Measurements from ENCODE around the gene TTR.
A peak's percentile ranks its signal among the peaks of the same experiment; 100 is the strongest.

The TTR gene

DNA sequence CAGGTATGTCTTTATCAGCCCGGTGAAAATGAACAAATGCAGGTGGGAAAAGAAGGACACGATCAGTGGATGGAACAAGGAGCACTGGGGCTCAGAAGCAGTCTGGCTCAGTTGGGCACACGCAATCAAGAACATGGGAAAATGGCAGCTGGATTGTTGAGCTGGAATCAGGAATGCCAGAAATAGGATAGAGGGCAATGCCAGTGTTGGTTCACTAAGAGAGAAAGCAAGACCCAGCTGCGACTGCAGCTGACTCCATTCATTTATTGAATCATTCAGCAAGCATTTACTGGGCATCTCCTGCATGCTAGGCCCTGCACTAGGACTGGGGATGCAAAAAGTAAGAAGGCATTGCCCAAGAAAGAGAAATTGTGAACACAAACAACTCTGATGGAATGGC, 13.6 kb upstream of the TTR start:
- no peak for DNase-seq (ENCODE audit: low read depth in 2 of 3, low spot score in 1 of 3)

DNA sequence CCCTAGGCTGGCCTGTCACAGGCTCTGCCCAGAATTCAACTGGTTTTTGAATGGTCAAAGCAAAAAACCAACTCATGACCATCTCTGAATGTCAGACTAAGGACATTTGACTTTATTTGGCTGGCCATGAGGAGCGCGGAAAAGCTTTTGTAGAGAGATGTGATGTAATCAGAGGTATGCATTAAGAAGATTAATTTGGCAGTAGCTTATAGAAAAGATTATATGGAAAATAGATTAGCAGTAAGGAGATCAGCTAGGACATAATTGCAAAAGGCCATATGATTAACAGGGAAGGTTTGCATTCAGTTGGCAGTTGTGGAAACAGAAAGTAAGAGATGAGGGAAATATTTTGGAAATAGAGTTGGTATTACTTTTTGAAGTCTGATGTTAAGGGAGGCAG, 12.3 kb upstream of the TTR start:
- DNase-seq (ENCODE audit: low read depth in 2 of 3, low spot score in 1 of 3) = no peak

DNA sequence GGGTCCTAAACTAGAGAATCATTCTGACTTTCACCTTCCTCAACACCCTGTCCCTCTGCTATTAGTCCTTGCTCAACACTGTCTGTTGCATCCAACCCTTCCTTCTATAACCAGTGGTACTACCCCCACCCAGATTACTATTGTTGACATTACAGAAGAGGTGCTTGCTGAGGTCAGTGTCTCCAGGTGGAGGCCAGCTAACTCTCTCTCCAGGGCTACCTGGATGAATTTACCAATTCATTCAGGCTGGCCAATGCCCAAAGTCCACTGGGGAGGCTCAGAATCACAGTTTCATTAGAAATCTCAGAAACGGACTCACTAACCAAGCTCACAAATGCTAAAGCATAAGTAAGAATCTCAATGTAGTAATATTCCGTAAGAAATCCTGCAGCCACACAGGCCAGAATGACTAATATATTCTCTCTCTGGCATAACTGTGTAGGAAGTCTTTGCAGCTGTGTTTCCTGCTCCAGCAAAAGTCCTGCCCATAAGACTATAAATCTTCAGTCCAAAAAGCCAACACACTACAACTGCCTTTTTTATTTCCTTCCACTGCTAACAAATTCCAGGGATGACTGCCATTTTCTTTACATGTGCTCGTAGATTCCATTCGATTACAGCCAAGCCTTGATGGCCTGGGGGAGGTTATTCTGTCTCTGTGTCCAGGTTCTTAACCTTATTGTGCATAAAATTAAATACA, 10.0 kb upstream of the TTR start:
- no peak for DNase-seq (ENCODE audit: low read depth in 2 of 3, low spot score in 1 of 3)

DNA sequence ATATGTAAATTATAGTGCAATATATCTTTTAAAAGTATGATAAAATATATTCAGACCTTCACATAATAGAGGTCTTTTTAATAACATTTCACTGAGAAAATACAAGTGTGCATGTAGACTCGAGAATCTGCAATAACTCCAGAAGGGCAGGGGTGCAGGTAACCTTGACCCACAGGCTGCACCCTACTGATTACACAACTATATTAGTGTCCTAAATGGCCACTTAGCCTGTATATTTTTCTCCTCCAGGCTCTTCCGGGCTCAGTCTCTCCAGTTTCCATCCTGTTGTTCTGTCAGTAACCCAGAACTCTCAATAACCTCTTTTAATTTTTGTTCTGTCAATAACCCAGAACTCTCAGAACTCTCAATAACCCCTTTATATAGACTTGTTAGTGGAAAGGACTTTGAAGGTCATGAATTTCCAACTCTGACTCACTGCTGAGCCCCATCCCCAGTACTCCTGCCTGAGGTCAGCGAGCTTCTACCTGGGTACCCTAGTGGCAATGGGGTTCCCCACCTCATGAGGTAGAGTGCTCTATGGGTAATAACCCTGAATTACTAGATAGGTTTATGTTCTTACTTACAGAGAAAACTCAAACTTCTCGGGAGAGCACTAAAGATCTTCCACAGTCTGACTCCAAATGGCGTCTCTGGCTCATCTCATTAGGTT, 8.4 kb upstream of the TTR start:
- DNase-seq (ENCODE audit: low read depth in 2 of 3, low spot score in 1 of 3) = no peak

DNA sequence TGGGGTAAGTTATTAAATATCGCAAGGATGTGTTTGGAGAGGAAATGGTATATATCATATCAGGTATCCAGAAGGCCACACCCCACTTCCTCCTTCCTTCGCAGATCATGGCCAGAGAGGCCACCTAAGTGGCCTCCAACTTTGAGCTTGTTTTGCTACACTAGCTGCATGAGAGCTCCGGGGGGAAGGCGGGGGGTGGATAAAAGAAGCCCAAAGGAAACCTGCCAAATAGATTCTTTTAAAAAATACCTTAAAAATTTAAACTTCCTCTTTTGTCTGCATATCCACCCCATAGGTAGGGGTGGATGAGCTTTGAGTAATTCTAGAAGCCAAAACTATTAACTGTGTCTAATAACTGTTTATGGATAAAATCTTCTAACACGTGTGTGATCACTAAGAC, 5.7 kb upstream of the TTR start:
- no peak for DNase-seq (ENCODE audit: low read depth in 2 of 3, low spot score in 1 of 3)

DNA sequence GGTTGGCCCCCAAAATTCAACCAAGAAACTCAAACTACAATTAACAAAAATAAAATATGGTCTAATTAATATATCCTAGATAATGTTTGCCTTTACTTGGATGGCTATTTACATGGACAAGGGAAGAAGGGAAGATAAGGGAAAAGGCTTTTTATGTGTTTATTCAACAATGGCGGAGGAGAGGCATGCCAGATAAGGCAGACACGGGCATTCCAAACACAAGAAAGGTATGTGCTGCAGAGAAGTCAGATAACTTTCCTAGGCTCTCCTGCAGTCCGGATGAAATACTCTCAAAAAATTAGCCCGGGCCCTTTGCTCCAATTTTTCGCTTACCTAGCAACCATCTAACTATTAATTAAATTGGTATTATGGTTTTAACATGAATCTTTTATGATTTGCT, 5.1 kb upstream of the TTR start:
- no peak for DNase-seq (ENCODE audit: low read depth in 2 of 3, low spot score in 1 of 3)

DNA sequence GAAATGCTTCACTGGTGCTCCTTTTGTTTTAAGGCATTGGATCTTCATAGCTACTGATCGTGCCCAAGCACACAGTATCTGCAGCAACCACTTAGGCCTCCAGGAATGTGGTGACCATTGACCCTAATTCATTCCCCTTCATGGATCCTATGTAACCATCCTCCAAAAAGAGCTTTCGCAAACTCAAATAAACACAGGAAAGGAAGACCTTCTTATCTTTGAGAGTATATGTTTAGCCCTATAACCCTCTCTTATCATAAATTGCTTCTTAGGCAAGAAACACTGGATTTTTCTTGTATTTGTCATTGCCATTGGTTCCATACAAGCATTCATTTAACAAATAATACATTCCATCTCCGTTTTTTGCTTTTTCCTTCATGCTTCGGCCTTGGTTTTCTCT, 4.1 kb upstream of the TTR start:
- DNase-seq (ENCODE audit: low read depth in 2 of 3, low spot score in 1 of 3) = no peak

DNA sequence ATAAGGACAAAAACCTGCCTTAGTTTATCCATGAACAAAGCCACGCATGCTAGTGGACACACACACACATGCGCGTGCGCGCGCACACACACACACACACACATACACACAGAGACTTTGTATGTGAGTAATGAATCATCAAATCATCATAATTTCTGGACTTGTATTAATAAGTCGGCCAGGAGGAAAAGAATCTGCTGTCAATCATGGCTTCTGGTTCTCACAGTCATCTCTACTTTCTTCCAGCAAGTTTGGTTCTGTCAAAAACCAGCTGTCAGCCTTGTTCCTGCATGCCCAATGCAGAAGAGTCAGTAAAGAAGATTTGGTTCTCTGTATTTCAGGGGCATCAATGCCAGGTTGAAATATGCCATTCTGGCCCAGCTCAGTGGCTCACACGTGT, 1.1 kb upstream of the TTR start:
- no peak for DNase-seq (ENCODE audit: low read depth in 2 of 3, low spot score in 1 of 3)

DNA sequence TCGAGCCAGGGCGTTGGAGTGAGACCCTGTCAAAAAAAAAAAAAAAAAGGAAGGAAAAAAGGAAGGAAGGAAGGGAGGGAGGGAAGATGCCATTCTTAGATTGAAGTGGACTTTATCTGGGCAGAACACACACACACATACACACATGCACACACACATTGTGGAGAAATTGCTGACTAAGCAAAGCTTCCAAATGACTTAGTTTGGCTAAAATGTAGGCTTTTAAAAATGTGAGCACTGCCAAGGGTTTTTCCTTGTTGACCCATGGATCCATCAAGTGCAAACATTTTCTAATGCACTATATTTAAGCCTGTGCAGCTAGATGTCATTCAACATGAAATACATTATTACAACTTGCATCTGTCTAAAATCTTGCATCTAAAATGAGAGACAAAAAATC, 564 bp upstream of the TTR start:
- no peak for DNase-seq (ENCODE audit: low read depth in 2 of 3, low spot score in 1 of 3)

DNA sequence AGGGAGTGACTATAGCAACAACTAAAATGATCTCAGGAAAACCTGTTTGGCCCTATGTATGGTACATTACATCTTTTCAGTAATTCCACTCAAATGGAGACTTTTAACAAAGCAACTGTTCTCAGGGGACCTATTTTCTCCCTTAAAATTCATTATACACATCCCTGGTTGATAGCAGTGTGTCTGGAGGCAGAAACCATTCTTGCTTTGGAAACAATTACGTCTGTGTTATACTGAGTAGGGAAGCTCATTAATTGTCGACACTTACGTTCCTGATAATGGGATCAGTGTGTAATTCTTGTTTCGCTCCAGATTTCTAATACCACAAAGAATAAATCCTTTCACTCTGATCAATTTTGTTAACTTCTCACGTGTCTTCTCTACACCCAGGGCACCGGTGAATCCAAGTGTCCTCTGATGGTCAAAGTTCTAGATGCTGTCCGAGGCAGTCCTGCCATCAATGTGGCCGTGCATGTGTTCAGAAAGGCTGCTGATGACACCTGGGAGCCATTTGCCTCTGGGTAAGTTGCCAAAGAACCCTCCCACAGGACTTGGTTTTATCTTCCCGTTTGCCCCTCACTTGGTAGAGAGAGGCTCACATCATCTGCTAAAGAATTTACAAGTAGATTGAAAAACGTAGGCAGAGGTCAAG, 955 bp downstream of the TTR start:
- no peak for DNase-seq (ENCODE audit: low read depth in 2 of 3, low spot score in 1 of 3)

DNA sequence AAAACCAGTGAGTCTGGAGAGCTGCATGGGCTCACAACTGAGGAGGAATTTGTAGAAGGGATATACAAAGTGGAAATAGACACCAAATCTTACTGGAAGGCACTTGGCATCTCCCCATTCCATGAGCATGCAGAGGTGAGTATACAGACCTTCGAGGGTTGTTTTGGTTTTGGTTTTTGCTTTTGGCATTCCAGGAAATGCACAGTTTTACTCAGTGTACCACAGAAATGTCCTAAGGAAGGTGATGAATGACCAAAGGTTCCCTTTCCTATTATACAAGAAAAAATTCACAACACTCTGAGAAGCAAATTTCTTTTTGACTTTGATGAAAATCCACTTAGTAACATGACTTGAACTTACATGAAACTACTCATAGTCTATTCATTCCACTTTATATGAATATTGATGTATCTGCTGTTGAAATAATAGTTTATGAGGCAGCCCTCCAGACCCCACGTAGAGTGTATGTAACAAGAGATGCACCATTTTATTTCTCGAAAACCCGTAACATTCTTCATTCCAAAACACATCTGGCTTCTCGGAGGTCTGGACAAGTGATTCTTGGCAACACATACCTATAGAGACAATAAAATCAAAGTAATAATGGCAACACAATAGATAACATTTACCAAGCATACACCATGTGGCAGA, 3.6 kb downstream of the TTR start:
- no peak for DNase-seq (ENCODE audit: low read depth in 2 of 3, low spot score in 1 of 3)

DNA sequence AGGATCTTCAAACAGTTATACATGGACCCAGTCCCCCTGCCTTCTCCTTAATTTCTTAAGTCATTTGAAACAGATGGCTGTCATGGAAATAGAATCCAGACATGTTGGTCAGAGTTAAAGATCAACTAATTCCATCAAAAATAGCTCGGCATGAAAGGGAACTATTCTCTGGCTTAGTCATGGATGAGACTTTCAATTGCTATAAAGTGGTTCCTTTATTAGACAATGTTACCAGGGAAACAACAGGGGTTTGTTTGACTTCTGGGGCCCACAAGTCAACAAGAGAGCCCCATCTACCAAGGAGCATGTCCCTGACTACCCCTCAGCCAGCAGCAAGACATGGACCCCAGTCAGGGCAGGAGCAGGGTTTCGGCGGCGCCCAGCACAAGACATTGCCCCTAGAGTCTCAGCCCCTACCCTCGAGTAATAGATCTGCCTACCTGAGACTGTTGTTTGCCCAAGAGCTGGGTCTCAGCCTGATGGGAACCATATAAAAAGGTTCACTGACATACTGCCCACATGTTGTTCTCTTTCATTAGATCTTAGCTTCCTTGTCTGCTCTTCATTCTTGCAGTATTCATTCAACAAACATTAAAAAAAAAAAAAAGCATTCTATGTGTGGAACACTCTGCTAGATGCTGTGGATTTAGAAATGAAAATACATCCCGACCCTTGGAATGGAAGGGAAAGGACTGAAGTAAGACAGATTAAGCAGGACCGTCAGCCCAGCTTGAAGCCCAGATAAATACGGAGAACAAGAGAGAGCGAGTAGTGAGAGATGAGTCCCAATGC, 4.6 kb downstream of the TTR start:
- DNase-seq (ENCODE audit: low read depth in 2 of 3, low spot score in 1 of 3) = no peak

DNA sequence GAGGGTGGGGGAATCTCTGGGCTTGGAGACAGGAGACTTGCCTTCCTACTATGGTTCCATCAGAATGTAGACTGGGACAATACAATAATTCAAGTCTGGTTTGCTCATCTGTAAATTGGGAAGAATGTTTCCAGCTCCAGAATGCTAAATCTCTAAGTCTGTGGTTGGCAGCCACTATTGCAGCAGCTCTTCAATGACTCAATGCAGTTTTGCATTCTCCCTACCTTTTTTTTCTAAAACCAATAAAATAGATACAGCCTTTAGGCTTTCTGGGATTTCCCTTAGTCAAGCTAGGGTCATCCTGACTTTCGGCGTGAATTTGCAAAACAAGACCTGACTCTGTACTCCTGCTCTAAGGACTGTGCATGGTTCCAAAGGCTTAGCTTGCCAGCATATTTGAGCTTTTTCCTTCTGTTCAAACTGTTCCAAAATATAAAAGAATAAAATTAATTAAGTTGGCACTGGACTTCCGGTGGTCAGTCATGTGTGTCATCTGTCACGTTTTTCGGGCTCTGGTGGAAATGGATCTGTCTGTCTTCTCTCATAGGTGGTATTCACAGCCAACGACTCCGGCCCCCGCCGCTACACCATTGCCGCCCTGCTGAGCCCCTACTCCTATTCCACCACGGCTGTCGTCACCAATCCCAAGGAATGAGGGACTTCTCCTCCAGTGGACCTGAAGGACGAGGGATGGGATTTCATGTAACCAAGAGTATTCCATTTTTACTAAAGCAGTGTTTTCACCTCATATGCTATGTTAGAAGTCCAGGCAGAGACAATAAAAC, 6.5 kb downstream of the TTR start:
- no peak for DNase-seq (ENCODE audit: low read depth in 2 of 3, low spot score in 1 of 3)

DNA sequence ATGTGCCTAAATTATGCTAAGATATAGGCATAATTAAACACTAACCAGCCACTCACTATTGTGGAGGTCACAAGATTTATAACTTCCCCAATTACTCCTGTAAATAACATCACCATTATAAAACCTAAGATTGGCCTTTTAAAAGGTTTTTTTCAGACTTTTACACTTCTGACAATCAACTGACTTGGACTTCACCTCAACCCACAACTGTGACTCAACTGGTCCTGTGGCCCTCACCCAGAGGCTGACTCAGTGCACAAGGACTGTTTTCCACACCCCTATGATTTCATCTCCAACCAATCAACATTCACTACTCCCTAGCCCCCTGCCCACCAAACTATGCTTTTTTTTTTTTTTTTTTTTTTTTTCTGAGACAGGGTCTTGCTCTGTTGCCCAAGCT, 11.6 kb downstream of the TTR start:
- peak in 2 of 3 donors; percentile 0 to 5 for DNase-seq (ENCODE audit: low read depth in 2 of 3, low spot score in 1 of 3)

DNA sequence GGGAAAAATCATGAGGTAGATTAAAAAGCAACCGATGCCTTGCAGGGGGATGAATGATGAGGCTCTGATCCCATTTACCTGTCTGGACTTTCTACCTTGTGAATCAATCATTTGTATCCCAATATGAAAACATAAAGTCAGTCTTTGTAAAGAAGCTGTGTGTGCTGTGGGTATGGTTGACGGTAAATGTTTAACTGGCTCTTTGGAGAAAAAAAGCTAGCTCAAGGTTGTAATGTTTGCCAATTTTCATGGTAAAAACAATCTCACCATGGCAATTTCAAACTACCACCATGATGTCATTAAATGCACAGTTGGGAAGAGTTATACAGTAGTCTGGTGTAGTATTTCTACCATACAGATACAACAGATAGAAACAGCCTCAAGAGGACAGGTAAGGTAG, 14.6 kb downstream of the TTR start:
- no peak for DNase-seq (ENCODE audit: low read depth in 2 of 3, low spot score in 1 of 3)

DNA sequence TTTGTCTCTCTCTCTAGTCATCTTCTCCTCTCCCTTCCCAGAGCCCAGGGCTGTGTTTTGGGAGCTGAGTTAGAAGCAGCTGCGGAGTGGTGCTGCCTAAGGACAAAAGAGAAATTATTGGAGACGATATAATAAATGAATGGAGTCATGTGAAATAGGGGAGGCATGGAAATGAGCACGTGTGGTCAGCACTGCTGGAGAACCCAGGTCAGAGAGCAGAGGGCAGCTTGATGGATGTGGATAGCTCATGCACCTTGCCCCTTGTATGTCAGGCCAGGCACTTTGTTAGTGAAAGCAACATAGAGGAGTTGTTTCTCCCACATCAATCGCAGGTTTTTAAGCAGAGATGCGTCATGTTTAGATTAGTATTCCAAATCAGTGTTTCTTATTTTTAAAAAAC, 15.7 kb downstream of the TTR start:
- DNase-seq (ENCODE audit: low read depth in 2 of 3, low spot score in 1 of 3) = no peak

DNA sequence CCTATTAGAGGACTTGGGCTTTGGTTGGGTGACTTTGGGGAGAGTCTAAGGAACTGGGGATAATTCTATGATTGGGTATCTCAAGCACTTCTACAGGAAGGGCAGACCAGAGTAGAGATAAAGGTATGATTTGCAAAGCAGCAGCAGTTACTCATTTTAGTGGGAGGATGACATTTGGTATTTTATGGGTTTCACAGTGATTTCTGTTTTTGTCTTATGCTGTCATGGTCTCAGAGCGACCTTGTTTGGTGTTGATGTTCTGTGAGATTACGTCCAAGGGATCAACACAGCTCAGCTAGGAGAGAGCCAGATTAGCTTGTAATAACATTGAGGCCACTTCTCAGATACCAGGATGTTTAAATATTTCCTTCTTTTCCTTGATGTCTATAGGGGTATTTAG, 18.2 kb downstream of the TTR start:
- DNase-seq (ENCODE audit: low read depth in 2 of 3, low spot score in 1 of 3) = no peak

DNA sequence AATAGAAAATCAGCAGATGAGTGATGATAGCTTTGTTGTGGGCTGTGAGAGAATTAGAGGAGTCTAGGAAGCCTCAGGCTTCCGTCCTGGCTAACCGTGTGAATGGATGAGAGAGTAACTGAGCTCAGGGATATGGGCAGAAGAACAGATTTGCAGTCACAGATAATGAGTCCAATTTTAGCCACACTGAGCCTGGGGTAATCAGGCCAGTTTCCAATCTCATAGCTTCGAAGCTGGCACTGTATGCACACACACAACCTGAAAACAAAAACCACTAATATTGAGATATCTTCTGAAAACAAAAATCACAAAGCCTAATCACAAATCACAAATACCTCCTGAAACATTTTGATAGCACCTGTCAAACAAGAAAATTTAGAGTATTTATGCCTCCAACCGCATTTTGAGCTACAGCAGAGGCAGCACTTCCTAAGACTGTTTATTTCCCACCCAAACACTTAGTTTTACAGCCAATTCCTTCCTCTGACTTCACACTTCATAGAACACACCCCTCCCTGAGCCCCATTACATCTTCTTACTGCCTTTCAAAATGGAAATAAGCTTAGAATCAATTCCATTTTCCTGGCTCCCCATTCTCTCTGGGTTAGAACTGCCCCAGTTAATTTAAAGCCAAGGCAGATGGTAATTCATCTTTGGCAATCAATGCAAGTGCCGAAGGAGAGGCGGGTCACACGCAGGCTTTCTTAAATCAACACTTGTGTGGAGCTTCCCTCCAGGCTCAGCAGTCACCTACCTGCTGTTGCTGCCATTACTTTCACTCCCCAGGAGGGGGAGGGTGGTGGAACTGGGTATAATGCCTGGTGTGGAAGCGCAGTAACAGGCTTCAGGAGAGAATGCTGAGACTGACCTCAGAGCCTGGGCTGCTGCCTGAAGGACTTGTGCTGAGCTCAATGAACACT, 18.9 kb downstream of the TTR start:
- no peak for DNase-seq (ENCODE audit: low read depth in 2 of 3, low spot score in 1 of 3)

DNA sequence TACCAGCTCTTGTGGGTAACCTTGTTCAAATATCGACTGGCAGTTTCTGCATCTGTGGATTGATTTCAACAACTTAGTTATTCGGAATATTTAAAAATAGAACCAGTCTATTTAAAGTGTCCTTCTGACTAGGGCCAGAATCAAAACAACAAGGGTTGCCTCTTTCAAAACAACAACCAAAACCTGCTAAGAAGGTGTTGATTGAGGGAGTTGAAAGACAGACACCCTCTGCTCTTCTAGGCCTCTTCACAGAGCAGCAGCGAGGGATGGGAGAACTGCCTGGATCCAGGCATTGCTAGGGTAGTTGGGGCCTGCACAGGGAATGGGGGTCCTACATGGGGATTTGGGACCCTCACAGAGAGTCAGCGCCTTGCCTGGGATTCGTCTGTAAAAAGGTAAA, 19.8 kb downstream of the TTR start:
- no peak for DNase-seq (ENCODE audit: low read depth in 2 of 3, low spot score in 1 of 3)

DNA sequence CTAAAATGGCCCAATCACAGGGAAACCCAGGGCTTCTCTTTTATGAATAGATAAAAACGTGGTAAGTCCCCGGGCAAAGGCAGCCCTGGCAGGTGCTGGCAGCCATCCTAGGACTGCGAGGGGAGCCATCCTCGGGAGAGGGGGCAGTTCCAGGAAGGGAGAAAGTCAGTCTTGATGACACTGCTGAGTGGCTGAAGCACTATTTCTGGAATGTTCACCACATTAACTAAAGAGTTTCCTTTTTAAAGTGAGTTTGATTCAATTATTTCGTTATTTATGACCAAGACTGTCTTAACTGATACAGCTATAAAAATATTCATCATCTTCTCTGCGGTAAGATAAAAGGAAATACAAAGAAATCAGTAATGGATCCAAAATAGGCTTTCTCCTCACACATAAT, 20.4 kb downstream of the TTR start:
- DNase-seq (ENCODE audit: low read depth in 2 of 3, low spot score in 1 of 3) = no peak

Measured in stimulated activated CD4-positive, alpha-beta T cell treated with anti-CD3 and anti-CD28 coated beads, Interleukin-12 subunit alpha, Interleukin-12 subunit beta, amount 100 ng/mL, for 48 hours (primary cell).